Retina (tissue), 1 donor: Measurements from ENCODE around the gene GOLGA6D.
A peak's percentile ranks its signal among the peaks of the same experiment; 100 is the strongest.
"Not testable (repeated sequence)": the region's sequence is repeated elsewhere in the genome, so short reads cannot be mapped to it uniquely, and the experiment has no call there.

Experiments
- DNase-seq: peaks from one replicate; pipeline ENCODE4 v3.0.0-alpha.2; 2016

GOLGA6D gene, protein sequence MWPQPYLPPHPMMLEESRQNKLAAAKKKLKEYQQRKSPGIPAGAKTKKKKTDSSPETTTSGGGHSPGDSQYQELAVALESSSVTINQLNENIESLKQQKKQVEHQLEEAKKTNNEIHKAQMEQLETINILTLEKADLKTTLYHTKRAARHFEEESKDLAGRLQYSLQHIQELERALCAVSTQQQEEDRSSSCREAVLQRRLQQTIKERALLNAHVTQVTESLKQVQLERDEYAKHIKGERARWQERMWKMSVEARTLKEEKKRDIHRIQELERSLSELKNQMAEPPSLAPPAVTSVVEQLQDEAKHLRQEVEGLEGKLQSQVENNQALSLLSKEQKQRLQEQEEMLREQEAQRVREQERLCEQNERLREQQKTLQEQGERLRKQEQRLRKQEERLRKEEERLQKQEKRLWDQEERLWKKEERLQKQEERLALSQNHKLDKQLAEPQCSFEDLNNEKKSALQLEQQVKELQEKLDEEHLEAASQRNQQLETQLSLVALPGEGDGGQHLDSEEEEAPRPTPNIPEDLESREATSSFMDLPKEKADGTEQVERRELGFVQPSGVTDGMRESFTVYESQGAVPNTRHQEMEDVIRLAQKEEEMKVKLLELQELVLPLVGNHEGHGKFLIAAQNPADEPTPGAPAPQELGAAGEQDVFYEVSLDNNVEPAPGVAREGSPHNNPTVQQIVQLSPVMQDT

DNA sequence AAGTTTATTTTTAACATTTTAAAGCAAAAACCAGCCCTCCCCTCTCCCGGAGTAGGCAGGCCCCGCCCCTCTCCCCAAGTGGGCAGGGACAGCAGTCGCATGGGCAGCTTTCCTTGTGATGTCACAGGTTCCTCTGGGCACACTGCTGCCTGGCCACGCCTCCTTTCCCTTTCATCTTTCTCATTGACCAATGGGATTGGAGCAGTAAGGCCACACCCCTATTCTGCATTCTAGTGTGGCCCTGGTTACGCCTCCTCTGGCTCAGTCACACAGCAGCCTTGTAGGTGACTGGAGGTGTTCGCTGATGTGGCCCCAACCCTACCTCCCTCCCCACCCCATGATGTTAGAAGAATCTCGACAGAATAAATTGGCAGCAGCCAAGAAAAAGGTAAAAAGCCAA is at the start of gene GOLGA6D:
Gene GOLGA6D (plus strand): TSS at position 264 of the 400 bp plus-strand sequence. CDS start 41 bp downstream, at position 305.
- not testable (repeated sequence) for DNase-seq

DNA sequence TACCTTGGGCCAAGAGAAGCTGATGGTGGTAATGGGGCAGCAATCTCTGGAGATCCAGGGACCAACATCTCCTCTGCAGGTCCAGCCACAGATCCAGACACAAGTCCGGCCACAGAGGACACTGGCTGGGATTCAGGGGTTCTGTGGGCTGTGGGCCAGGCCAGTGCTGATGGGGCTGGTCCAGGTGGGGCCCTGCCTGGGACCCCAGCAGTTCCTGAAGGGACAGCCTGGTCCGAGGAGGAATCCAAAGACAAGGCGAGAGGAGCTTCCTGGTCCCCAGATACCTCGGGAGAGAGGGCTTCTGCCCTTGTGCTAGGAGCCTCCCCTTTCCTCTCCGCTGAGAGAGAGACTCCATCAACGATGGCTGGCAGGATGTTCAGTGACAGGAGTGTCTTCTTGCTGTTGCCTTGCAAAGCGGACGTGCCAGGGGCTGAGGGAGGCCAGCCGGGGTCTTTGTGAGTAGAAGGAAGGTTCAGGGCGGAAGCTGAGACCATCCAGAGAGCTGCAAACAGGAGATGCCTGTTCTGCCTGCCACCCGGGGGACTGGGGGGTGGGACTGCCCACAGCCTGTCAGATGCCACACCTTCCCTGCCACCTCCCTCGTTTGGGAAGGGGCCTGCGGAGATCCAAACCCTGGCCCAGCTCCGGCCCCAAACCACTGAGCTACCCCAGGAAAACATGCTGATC is 49.0 kb upstream of the GOLGA6D start:
- no peak for DNase-seq

DNA sequence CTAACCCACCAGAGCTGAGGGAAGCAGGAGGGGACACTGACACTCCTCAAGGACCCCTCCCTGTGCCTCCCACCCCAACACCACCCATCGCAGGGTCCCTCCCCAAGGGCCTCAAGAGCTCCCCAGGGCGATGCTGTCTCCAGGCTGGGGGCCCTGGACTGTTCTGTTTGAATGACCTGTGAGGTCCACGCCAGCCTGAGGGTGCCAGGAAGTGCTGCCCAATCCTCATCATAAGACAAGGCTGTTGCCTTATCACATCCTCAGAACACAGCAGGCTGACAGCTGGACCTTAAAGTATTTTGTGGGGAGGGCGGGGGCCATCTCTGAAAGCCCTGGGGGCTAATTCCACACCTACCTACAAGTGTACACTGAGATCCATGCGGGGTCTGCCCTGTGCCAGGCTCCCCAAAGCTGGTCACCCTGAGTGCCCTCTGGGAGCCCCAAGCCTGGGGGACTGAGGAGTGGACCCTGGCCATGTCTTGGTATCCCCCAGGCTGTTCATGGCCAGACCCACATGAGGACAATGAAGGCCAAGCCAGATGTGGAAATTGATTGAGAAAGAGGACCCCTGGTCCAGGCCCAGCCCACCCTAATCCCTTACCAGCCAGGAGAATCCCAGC is 48.3 kb upstream of the GOLGA6D start:
- DNase-seq = no peak

DNA sequence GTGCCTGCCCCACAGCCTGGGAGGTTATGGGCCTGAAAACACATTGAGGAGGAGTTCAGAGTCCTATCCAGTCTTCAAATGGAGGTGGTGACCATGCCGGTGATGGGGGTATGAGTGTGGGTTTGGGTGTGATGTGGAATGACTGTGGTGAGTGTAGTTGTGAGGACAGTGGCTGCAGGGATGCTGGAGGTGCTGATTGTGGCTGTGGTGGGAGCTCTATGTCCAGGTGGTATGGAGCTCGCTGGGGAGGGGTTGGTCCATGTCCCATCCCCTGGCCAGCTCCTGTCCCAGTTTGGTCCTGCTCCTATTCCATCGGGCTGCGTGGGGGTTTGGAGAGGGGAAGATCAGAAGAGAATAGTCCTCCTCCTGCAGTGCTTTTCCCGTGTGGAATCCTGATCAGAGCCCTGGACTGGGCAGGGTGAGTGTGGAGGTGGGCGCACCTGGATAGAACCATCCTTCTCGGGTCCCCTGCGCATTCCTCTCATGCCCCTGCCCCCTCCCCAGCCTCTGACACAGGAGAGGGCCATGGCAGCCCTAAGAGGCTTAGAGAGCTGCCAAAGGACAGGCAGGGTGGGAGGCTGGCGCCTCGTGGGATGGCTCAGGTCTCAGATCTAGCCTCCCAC is 47.5 kb upstream of the GOLGA6D start:
- no peak for DNase-seq

DNA sequence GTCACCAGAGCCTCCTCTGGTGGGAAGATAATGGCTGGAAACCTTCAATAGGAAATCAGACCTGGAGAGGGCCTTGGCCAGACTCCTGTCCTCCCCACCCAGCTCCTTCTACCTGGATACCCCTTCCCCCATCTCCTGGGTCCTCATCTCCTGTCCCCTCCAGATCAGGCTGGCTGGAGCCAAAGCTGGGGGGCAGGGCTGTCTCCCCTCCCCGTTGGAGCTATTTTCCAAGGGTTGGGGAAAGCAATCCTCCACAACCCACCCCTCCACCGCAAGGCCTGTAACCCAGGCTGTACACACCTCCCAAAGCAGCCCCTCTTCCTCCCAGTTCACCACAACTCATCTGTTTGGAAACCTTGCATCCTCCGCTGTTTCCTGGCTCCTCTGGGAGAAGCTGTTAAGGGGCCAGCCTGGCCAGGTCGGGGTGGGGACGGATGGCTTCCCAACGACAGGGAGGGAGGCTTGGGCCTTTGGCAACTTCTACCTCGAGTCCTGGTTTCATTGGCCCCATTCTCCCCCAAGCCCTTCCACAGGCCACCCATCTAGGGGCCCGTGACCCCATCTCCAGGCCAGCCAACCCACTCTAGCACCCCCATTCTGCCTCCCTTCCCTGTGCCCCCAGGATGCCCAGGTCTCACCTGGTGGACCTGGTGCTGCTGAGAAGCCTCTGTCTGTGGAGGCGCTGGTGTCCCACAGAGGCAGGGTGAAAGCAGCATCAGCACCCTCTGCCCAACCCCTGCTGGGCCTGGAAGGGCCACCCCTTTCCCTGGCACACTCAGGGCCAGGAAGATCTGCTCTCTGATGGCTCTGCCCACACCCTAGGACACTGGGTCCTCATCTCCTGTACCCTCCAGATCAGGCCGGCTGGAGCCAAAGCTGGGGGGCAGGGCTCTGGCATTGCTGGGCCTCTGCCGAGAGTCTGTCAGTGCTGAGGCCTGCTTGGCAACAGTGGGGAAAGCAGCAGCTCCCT is 46.6 kb upstream of the GOLGA6D start:
- no peak for DNase-seq

DNA sequence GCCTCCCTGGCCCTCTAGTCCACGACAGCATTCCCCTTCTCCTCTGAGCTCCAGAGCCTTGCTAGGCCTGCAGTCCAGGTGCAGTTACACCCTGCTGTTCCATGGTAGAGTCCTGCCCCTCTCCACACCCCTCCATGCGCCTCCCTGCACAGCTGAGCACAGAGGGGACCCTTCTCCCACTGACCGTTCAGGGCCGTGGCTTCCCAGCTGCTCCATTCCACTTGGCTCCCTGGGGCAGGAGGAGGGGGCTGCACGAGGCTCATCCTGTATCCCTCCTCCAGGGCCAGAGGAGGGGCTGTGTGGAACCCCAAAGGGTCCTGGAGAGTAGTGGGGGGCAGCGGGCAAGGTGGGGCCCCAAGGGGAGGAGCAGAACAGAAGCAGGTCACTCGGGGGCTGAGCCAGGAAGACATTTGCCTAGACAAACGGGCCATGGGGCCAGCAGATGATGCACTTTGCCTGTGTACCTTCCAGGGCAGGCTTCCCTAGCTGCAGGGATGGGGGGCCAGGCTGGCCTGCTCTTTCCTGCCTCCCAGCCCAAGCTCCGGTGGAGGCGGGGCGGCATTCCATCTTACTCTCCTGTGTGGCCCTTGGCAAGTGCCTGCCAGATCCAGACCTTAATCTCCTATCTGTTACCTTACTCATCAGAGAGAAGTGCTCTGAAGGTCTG is 45.2 kb upstream of the GOLGA6D start:
- no peak for DNase-seq

DNA sequence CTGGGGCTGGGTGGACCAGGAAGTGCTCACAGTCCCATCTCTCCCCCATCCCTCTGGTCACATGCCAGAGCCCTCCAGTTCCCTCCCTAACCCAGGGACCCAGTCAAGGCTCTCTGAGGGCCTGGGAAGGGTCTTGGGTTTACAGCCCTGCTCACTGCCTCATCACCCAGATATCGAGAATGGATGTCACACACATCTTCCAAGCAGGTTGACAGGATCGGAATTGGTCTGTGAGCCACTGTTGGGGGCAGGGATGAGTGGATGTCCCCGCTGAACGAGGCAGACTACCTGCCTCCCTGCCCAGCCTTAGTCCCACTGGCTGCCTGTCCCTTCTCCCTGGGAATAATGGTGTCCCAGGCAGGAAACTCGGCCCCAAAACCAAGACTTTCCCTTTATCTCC is 44.5 kb upstream of the GOLGA6D start:
- DNase-seq = no peak

DNA sequence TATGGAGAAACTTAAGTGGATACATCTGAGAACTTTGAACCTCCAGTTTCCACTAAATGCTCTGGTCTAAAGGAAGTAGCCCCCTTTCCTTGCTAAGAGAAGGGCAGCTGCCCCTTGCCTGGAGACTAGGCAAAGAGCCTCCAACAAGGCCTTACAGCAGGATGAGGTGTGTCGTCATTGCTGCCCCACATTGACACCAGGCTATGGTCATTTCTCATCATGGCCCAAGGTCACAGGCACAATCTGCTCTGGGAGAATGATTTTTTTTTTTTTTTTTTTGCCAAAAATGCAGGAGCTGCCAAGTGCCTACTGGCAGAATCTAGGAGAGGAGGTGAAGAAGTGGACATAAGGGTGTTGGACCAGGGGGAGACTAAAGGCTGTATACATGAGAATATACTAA is 36.9 kb upstream of the GOLGA6D start:
- DNase-seq = not testable (repeated sequence)

DNA sequence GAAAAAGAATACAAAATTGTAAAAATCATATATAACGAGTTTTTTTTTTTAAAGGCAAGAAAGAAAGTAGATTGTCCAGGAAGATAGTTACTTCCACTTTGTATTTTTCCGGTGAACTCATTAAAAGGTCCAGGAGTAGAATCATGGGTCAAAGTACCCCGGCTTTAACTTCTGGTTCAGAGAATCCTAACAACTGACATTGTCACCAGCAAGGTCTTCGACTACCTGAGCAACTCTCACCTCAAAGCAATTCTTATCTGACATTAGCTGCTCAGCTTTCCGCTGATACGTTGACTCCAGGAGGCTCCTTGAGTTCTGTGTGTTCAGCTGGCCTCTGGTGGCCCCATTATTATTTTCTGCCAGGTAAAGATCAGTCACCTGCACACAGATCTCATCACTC is 33.6 kb upstream of the GOLGA6D start:
- DNase-seq = not testable (repeated sequence)

DNA sequence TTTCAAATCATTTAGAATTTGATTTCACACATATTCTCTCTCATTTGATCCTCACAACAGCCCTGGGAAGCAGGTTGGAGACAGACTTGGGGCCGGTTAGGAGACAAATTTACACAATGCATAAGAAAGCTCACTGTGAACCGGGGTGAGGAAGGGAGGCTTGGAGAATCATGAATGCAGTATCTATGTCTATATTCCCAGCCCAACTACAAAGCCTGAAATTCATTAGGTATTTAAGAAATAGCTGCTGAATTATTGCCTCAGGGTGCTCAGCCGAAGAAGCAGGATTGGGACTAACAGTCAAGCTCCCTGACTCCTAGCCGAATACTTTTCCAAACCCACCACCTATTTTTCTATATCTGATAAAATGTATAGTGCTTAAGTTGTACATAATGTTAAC is 32.9 kb upstream of the GOLGA6D start:
- no peak for DNase-seq

DNA sequence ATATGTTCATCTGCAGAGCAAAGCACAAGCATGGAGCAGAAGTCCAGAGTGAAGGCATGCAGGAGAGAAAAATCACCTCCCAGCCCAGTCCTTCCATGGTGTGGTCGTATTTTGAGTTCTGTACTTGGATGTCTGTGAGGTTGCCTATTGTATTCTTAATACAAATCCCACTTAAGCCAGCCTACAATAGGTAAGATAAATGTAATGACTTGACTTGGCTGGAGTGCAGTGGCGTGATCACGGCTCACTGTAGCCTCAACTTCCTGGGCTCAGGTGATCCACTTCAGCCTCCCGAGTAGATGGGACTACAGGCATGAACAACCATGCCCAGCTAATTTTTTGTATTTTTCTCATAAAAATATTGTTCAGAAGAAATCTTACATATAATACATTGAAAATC is 31.3 kb upstream of the GOLGA6D start:
- DNase-seq = not testable (repeated sequence)

DNA sequence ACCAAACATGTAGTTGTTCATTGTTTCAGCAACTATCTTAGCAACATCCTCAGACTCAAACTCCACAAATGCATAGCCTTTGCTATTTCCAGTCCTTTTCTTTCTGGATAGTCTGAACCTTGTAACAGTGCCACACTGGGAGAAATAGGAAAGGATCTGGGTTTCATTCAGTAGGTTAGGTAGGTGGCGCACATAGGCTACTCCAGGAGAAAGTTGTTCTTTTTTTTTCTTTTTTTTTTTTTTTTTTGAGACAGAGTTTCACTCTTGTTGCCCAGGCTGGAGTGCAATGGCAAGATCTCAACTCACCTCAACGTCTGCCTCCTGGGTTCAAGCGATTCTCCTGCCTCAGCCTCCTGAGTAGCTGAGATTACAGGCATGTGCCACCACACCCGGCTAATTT is 30.4 kb upstream of the GOLGA6D start:
- not testable (repeated sequence) for DNase-seq

DNA sequence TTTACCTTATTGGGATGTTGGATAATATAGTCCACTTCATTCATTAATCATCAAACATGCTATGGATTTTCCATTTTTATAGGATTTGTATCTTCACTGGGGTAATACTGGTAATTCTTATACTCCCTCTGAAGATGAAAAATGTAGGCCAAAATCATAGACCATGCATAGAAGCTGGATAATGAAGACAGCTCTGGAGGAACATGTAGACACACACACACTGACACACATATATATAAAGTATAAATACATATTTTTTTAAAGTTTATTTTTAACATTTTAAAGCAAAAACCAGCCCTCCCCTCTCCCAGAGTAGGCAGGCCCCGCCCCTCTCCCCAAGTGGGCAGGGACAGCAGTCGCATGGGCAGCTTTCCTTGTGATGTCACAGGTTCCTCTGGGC is 24.6 kb upstream of the GOLGA6D start, which contains the start of gene GOLGA6C:
Gene GOLGA6C (plus strand): TSS at position 301 of the 400 bp plus-strand sequence. CDS start 265 bp downstream, outside the sequence.
- DNase-seq = not testable (repeated sequence)

DNA sequence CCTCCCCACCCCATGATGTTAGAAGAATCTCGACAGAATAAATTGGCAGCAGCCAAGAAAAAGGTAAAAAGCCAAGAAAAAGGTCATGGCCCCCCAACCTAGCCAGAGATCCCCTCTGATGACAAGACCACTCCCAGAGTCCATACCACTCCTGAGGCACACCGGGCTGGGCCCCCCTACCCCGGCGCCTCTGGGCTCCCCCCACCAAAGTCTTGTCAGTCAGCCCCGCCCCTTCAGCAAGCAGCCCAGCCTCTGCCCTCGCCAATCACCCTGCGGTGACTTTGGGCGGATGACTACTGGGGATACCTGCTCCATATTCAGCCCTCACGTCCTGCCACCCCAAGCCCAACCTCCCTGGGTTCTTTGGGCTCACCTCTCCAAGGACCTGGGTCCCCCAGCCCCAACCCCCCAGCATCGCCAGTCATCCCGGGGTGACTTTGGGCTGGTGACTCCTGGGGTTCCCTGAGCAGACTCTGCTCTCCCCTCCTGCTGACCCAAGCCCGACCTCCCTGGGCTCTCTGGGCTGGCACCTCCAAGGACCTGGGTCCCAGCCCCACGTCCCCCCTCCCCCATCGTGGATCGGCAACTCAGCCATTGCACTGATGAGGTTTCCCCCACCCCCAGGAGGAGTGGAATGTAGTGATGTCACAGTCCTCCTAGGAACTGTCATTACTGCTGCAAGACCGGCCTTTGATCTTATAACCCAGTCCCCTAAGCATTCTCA is 23.9 kb upstream of the GOLGA6D start:
- DNase-seq = not testable (repeated sequence)

DNA sequence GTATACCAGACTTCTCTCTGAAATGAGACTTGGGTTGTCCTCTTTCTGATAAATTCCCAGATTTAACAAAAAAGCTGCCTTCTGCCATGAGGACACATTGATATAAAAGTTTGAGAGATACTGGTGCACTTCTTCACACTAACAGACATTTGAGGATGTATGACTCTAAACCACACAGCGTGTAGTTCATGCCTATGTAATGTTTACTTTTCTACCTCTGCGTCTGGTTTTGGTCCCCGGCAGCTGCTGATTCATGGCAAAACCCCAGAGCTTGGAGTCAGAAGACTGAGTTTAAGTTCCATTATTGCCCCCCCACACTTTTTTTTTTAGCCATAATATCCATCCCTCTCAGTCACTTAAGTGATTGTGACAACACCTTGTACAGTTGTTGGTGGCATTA is 22.8 kb upstream of the GOLGA6D start:
- DNase-seq = not testable (repeated sequence)

DNA sequence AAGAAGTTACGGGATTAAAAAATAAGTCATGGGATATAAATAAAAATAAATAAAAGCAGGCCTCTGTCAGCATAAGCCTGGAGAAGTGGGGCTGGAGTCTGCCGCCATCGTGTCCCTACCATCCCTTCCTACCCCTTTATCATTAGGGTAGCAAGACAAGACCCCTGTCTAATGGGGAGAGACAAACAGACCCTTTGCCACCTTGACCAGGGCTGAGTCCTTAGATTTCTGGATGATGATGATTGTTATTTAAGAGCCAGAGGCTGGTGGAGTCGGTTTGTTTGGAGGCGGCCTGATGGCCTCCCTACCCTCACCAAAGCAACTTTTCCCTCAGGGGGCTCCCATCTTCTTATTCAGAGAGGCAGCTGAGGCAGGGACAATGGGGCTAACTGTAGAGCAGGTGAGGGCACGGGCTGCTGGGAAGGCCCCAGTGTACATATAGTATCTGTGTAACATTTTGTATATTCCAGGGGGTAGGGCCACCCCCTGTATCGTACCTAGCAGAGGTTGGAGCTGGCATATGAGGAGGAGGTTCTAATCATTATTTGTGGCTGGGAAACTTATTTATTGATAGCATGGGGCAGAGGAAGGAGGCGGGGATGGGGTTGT is 8.8 kb upstream of the GOLGA6D start:
- not testable (repeated sequence) for DNase-seq

DNA sequence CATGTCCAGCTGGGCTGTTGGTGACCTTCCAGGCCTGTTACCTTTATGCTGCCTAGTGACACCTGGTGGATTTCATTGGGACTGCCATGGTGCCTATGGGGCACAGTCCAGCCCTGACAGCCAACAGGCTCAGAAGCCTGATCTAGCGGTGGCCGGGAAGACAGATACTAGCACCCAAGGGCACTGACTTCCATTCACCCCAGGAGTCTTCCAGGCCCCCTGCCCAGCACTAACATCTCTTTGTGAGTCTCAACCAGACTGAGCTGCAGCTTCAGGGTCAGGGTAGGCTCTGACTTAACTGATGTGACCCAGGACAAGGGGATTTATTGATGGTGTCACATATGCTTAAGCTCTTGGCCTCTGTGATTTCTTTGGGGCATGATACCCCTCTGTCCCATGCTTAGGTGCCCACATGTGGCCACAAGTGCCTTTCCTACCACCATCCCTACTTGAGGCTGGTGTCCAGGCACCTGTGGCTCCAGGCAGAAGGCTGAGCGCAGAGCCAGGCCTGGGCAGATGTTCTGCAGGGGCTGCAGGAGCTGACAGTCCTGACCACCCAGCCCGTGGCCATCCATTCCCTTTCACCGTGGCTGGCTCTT is 8.0 kb upstream of the GOLGA6D start:
- peak; percentile 51 for DNase-seq

DNA sequence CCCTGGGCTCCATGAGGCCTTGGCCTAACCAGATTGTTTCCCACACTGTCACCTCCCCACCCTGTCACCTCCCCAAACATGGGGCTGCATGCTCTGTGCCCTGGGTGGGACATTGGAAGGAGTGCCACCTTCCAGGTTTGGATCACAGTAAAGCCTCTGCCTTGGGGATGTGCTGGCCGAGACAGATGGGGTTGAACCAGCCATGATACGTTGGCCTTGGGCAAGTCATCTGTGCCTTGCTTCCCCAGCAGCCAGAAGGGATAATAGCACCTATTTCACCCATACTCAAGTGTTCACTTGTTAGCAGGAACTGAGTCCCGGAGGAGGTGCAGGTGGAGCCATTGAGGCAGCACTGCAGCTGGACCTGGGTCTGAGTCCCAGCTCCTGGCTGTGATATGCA is 7.0 kb upstream of the GOLGA6D start:
- DNase-seq = not testable (repeated sequence)

DNA sequence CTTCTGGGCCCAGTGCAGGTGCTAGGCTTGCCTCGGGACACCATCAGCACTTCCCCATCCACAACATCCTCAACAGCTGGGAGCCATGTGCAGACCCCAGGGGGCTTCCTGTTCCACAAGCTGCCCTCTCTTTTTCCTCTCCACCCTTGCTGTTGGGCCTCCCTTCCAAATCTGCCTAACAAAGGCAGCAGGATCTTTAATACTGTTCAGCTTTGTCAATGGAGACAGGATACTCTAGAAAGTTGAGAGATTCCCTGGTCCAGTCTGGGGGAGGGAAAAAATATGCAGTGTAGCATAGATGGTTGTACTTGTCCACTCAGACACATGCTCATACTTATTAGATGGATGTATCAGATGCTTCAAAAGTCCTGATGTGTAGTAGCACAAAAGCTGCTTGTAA is 4.1 kb upstream of the GOLGA6D start:
- not testable (repeated sequence) for DNase-seq
